T-helper 2 cell treated with Interferon-gamma antibody and Interleukin-4, amounts not matched to agents 5 μg/mL and 100 μg/mL, for 36 hours (primary cell): ENCODE measurements around the gene GPR152.

Experiments
- DNase-seq: peaks from one replicate; pipeline ENCODE4 v3.0.0; 2021; ENCODE audit warnings: low spot score
- H3K27ac Mint-ChIP-seq: one replicate; pipeline ENCODE4 v1.8.0; 2021; ENCODE audit warnings: mild to moderate bottlenecking, mixed read lengths
- H3K27me3 Mint-ChIP-seq: one replicate; pipeline ENCODE4 v1.8.0; 2021; ENCODE audit warnings: low read depth, mixed read lengths
- H3K36me3 Mint-ChIP-seq: one replicate; pipeline ENCODE4 v1.8.0; 2021; ENCODE audit warnings: low read depth, mixed read lengths
- H3K4me1 Mint-ChIP-seq: one replicate; pipeline ENCODE4 v1.8.0; 2021; ENCODE audit warnings: low read depth, mixed read lengths
- H3K4me3 Mint-ChIP-seq: one replicate; pipeline ENCODE4 v1.8.0; 2022; ENCODE audit warnings: mild to moderate bottlenecking, moderate library complexity, mixed read lengths
- H3K9me3 Mint-ChIP-seq: one replicate; pipeline ENCODE4 v1.8.0; 2021; ENCODE audit warnings: mixed read lengths

The GPR152 gene

GRCh38 chr11:67452141-67452952 lies at the start of gene GPR152:
GPR152 (minus strand) TSS chr11:67452729; CDS start chr11:67452724, 5 bp downstream.
- H3K27ac Mint-ChIP-seq = no peak within 1 kb of the TSS
- no peaks in the 10 kb centered on the region for H3K36me3 Mint-ChIP-seq
- H3K4me1 Mint-ChIP-seq = peaks cover 12% of the 10 kb centered on the region
- H3K9me3 Mint-ChIP-seq = no peaks in the 10 kb centered on the region
- DNase-seq = no peak
- no peak within 1 kb of the TSS for H3K4me3 Mint-ChIP-seq
- H3K27me3 Mint-ChIP-seq = no peaks in the 10 kb centered on the region

- H3K9me3 Mint-ChIP-seq = no peaks in the 10 kb centered on the region
- peaks cover 37% of the 10 kb centered on the region for H3K36me3 Mint-ChIP-seq
- H3K4me1 Mint-ChIP-seq = peaks cover 28% of the 10 kb centered on the region
- no peak for DNase-seq
- H3K4me3 Mint-ChIP-seq = no peak overlapping the region
- no peaks in the 10 kb centered on the region for H3K27me3 Mint-ChIP-seq
- H3K27ac Mint-ChIP-seq = no peak overlapping the region
Observed at GRCh38 chr11:67501854-67502253, 49.3 kb upstream of the GPR152 start.

- peaks cover 20% of the 10 kb centered on the region for H3K4me1 Mint-ChIP-seq
- no peak overlapping the region for H3K4me3 Mint-ChIP-seq
- peak overlapping the region; percentile 49 for H3K27ac Mint-ChIP-seq
- no peak for DNase-seq
- H3K27me3 Mint-ChIP-seq = no peaks in the 10 kb centered on the region
- H3K36me3 Mint-ChIP-seq = peaks cover 32% of the 10 kb centered on the region
- no peaks in the 10 kb centered on the region for H3K9me3 Mint-ChIP-seq
Observed at GRCh38 chr11:67500831-67501715, 48.5 kb upstream of the GPR152 start.

- Mint-ChIP-seq H3K4me3 (no peak overlapping the region), H3K36me3 (peaks cover 36% of the 10 kb centered on the region), H3K27ac (peak overlapping the region; percentile 49)
Observed at GRCh38 chr11:67500484-67500821, 47.9 kb upstream of the GPR152 start.

GRCh38 chr11:67499808-67500483 lies 47.4 kb upstream of the GPR152 start:
- H3K36me3 Mint-ChIP-seq = peaks cover 36% of the 10 kb centered on the region
- DNase-seq = no peak
- no peaks in the 10 kb centered on the region for H3K9me3 Mint-ChIP-seq
- peaks cover 13% of the 10 kb centered on the region for H3K4me1 Mint-ChIP-seq
- H3K4me3 Mint-ChIP-seq = no peak overlapping the region
- H3K27me3 Mint-ChIP-seq = no peaks in the 10 kb centered on the region
- H3K27ac Mint-ChIP-seq = no peak overlapping the region

More at GRCh38 chr11:67500484-67500821, 47.9 kb upstream of the GPR152 start:
- Mint-ChIP-seq H3K9me3 (no peaks in the 10 kb centered on the region), H3K27me3 (no peaks in the 10 kb centered on the region), H3K4me1 (peaks cover 14% of the 10 kb centered on the region)
- DNase-seq = no peak

GRCh38 chr11:67498544-67498972 lies 46.0 kb upstream of the GPR152 start:
- no peaks in the 10 kb centered on the region for H3K27me3 Mint-ChIP-seq
- peaks cover 36% of the 10 kb centered on the region for H3K36me3 Mint-ChIP-seq
- H3K27ac Mint-ChIP-seq = no peak overlapping the region
- no peaks in the 10 kb centered on the region for H3K9me3 Mint-ChIP-seq
- DNase-seq = no peak
- peaks cover 13% of the 10 kb centered on the region for H3K4me1 Mint-ChIP-seq
- H3K4me3 Mint-ChIP-seq = no peak overlapping the region

GRCh38 chr11:67497656-67498291 lies 45.2 kb upstream of the GPR152 start:
- Mint-ChIP-seq H3K4me1 (peaks cover 10% of the 10 kb centered on the region), H3K4me3 (no peak overlapping the region), H3K9me3 (no peaks in the 10 kb centered on the region), H3K27me3 (no peaks in the 10 kb centered on the region), H3K36me3 (peaks cover 35% of the 10 kb centered on the region), H3K27ac (no peak overlapping the region)
- no peak for DNase-seq

GRCh38 chr11:67496113-67496512 lies 43.6 kb upstream of the GPR152 start:
- Mint-ChIP-seq H3K9me3 (no peaks in the 10 kb centered on the region), H3K36me3 (peaks cover 34% of the 10 kb centered on the region), H3K27me3 (no peaks in the 10 kb centered on the region), H3K27ac (no peak overlapping the region), H3K4me1 (peaks cover 7% of the 10 kb centered on the region), H3K4me3 (no peak overlapping the region)
- no peak for DNase-seq

GRCh38 chr11:67495234-67496005 lies 42.9 kb upstream of the GPR152 start:
- H3K4me1 Mint-ChIP-seq = peaks cover under 1% of the 10 kb centered on the region
- H3K27me3 Mint-ChIP-seq = no peaks in the 10 kb centered on the region
- no peak overlapping the region for H3K4me3 Mint-ChIP-seq
- H3K36me3 Mint-ChIP-seq = peaks cover 30% of the 10 kb centered on the region
- no peak overlapping the region for H3K27ac Mint-ChIP-seq
- H3K9me3 Mint-ChIP-seq = no peaks in the 10 kb centered on the region
- no peak for DNase-seq

GRCh38 chr11:67494371-67495233 lies 42.1 kb upstream of the GPR152 start:
- Mint-ChIP-seq H3K9me3 (no peaks in the 10 kb centered on the region), H3K4me3 (no peak overlapping the region), H3K27ac (no peak overlapping the region), H3K36me3 (peaks cover 32% of the 10 kb centered on the region), H3K4me1 (peaks cover under 1% of the 10 kb centered on the region), H3K27me3 (no peaks in the 10 kb centered on the region)
- no peak for DNase-seq

- Mint-ChIP-seq H3K27me3 (no peaks in the 10 kb centered on the region), H3K4me1 (peaks cover 2% of the 10 kb centered on the region), H3K9me3 (no peaks in the 10 kb centered on the region), H3K4me3 (no peak overlapping the region), H3K36me3 (peaks cover 33% of the 10 kb centered on the region), H3K27ac (no peak overlapping the region)
- no peak for DNase-seq
Observed at GRCh38 chr11:67493548-67494370, 41.2 kb upstream of the GPR152 start.
